HCT116 (cell line): ENCODE data around the gene ANO3. TPM values are rescaled to one million over a fixed set of nuclear protein-coding genes. Genes with fewer than 3 reads are reported as not detected.

Source experiments
- ATAC-seq: fragments of 200-7000 bp; cut with Tn5 transposase; 2 replicates; pipeline ENCODE4 v1.9.1; 2020; ENCODE audit warnings: mild to moderate bottlenecking, moderate library complexity
- BruUV-seq: library from RNA; stranded (reverse); fragments of 400-500 nt; replicated peaks from 2 replicates; lab custom pipeline; 2021; lab: Mats Ljungman, UMichigan
- CTCF ChIA-PET: fragments of 300-600 bp; sonication (Branson Sonifier 250); formaldehyde crosslinking; loops from one replicate; lab custom pipeline; 2021; ENCODE audit warnings: antibody characterized with exemption; lab: Charles Lee
- POLR2A ChIA-PET: fragments of 300-600, 350-600 bp; sonication (Branson Sonifier 250); formaldehyde crosslinking; loops from one replicate; lab custom pipeline; 2021; ENCODE audit warnings: antibody characterized with exemption; lab: Charles Lee
- RAD21 ChIA-PET, 2 experiments: fragments of 300-600 bp; sonication (Branson Sonifier 250); formaldehyde crosslinking; loops; one replicate each; lab custom pipeline; 2023; ENCODE audit warnings: low total read pairs in 2 of 2; ENCODE audit not compliant: uncharacterized antibody in 2 of 2, unreplicated experiment in 2 of 2, low non-redundant PET in 1 of 2; lab: Charles Lee
- DNase-seq: peaks from one replicate; pipeline ENCODE4 v3.0.0-alpha.2; 2010; ENCODE audit warnings: low read depth, low spot score
- H2AFZ ChIP-seq: fragments of 200-600 bp; shearing (Covaris generic), sonication (generic); 2 replicates; pipeline ENCODE4 v1.6.1; 2017; ENCODE audit warnings: low read depth, mixed run types, mixed read lengths, antibody characterized with exemption, low read length; ENCODE audit not compliant: poor library complexity, severe bottlenecking
- H3K27ac ChIP-seq: 2 replicates; pipeline ENCODE4 v1.5.1; 2012; ENCODE audit warnings: low read depth, low read length
- H3K27me3 ChIP-seq: fragments of 200-600 bp; sonication (generic); 2 replicates; pipeline ENCODE4 v1.6.1; 2016; ENCODE audit warnings: mixed run types, low read length, mixed read lengths; ENCODE audit not compliant: insufficient read depth
- H3K36me3 ChIP-seq, 2 experiments: fragments of 200-500 bp in 1 of 2; fragments of 200-600 bp in 1 of 2; sonication (Bioruptor generic) in 1 of 2; sonication (generic) in 1 of 2; 2 replicates each; pipeline versions ENCODE4 v1.5.1 to v1.6.1; 2014 to 2016; ENCODE audit warnings: low read length in 2 of 2, inconsistent platforms in 1 of 2, mixed read lengths in 1 of 2, mixed run types in 1 of 2; ENCODE audit not compliant: insufficient read depth in 2 of 2, control insufficient read depth in 1 of 2
- H3K4me1 ChIP-seq, 2 experiments: fragments of 200-600 bp in 1 of 2; sonication (generic) in 1 of 2; 2 replicates each; pipeline versions ENCODE4 v1.5.1 to v1.6.1; 2012 to 2017; ENCODE audit warnings: low read length in 2 of 2, inconsistent platforms in 1 of 2, mild to moderate bottlenecking in 1 of 2, mixed read lengths in 1 of 2, mixed run types in 1 of 2, moderate library complexity in 1 of 2; ENCODE audit not compliant: insufficient read depth in 2 of 2, control insufficient read depth in 1 of 2
- H3K4me2 ChIP-seq: fragments of 200-600 bp; sonication (generic); 2 replicates; pipeline ENCODE4 v1.6.1; 2017; ENCODE audit warnings: mixed run types, low read length, mixed read lengths
- H3K4me3 ChIP-seq, 2 experiments: fragments of 200-600 bp in 1 of 2; sonication (generic) in 1 of 2; replicated peaks in 1 of 2; 2 replicates each; pipeline ENCODE4 v1.5.1; 2011 to 2016; ENCODE audit warnings: low read length in 2 of 2, control low read depth in 1 of 2, low read depth in 1 of 2, mild to moderate bottlenecking in 1 of 2, mixed read lengths in 1 of 2, mixed run types in 1 of 2
- H3K79me2 ChIP-seq: fragments of 200-600 bp; sonication (generic); 2 replicates; pipeline ENCODE4 v1.6.1; 2017; ENCODE audit warnings: mild to moderate bottlenecking, mixed run types, low read length, moderate library complexity, mixed read lengths; ENCODE audit not compliant: insufficient read depth
- H3K9ac ChIP-seq: fragments of 200-600 bp; sonication (generic); 2 replicates; pipeline ENCODE4 v1.6.1; 2016; ENCODE audit warnings: low read length, mixed read lengths
- H3K9me2 ChIP-seq: fragments of 200-600 bp; sonication (generic), shearing (Covaris generic); 2 replicates; pipeline ENCODE4 v1.6.1; 2017; ENCODE audit warnings: mixed run types, mild to moderate bottlenecking, moderate library complexity; ENCODE audit not compliant: insufficient read depth
- H3K9me3 ChIP-seq, 2 experiments: fragments of 200-500 bp in 1 of 2; fragments of 200-600 bp in 1 of 2; sonication (Bioruptor generic) in 1 of 2; sonication (generic) in 1 of 2; 2 replicates each; pipeline ENCODE4 v1.6.1; 2014 to 2017; ENCODE audit warnings: low read length in 2 of 2, mixed read lengths in 2 of 2, inconsistent platforms in 1 of 2, low read depth in 1 of 2, mild to moderate bottlenecking in 1 of 2, mixed run types in 1 of 2, moderate library complexity in 1 of 2; ENCODE audit not compliant: control insufficient read depth in 1 of 2, insufficient read depth in 1 of 2
- H4K20me1 ChIP-seq: fragments of 200-600 bp; sonication (generic), shearing (Covaris generic); 2 replicates; pipeline ENCODE4 v1.6.1; 2017; ENCODE audit warnings: mixed run types, mild to moderate bottlenecking, moderate library complexity; ENCODE audit not compliant: insufficient read depth
- ATF3 ChIP-seq: IDR thresholded peaks from 2 replicates; pipeline ENCODE4 v1.6.1; 2012
- CBX3 ChIP-seq: IDR thresholded peaks from 2 replicates; pipeline ENCODE4 v1.6.1; 2012; ENCODE audit warnings: low read depth
- CEBPB ChIP-seq: IDR thresholded peaks from 2 replicates; pipeline ENCODE4 v1.6.1; 2012; ENCODE audit warnings: low read depth
- CTCF ChIP-seq, 3 experiments: fragments of 200-600 bp in 1 of 3; sonication (generic) in 1 of 3; IDR thresholded peaks in 2 of 3; conservative IDR thresholded peaks in 1 of 3; 2 replicates each; pipeline ENCODE4 v1.5.1; 2012 to 2017; ENCODE audit warnings: low read depth in 2 of 3, low read length in 2 of 3, antibody characterized with exemption in 1 of 3, borderline replicate concordance in 1 of 3, control low read depth in 1 of 3, mild to moderate bottlenecking in 1 of 3, mixed read lengths in 1 of 3, mixed run types in 1 of 3, moderate library complexity in 1 of 3; ENCODE audit not compliant: insufficient read depth in 1 of 3
- EGR1 ChIP-seq: IDR thresholded peaks from 2 replicates; pipeline ENCODE4 v1.6.1; 2012; ENCODE audit warnings: low read depth
- ELF1 ChIP-seq: IDR thresholded peaks from 2 replicates; pipeline ENCODE4 v1.6.1; 2012; ENCODE audit warnings: low read depth, borderline replicate concordance
- EZH2 ChIP-seq: fragments of 200-600 bp; sonication (generic); IDR thresholded peaks from 2 replicates; pipeline ENCODE4 v1.6.1; 2017; ENCODE audit warnings: antibody characterized with exemption, mixed run types
- EZH2phosphoT487 ChIP-seq: fragments of 200-600 bp; IDR thresholded peaks from 2 replicates; pipeline ENCODE4 v1.6.1; 2018; ENCODE audit warnings: antibody characterized with exemption, borderline replicate concordance
- FOSL1 ChIP-seq: IDR thresholded peaks from 2 replicates; pipeline ENCODE4 v1.6.1; 2012; ENCODE audit warnings: low read depth
- MAX ChIP-seq: IDR thresholded peaks from 2 replicates; pipeline ENCODE4 v1.6.1; 2012
- POLR2A ChIP-seq: IDR thresholded peaks from 2 replicates; pipeline ENCODE4 v1.7.0; 2011; ENCODE audit warnings: borderline replicate concordance; ENCODE audit not compliant: insufficient read depth, insufficient read length; ENCODE audit errors: extremely low read depth
- POLR2AphosphoS5 ChIP-seq: IDR thresholded peaks from 2 replicates; pipeline ENCODE4 v1.6.1; 2011; ENCODE audit warnings: mild to moderate bottlenecking, low read depth, low read length, moderate library complexity
- RAD21 ChIP-seq: IDR thresholded peaks from 2 replicates; pipeline ENCODE4 v1.6.1; 2012; ENCODE audit warnings: low read depth, mild to moderate bottlenecking
- REST ChIP-seq: IDR thresholded peaks from 2 replicates; pipeline ENCODE4 v1.6.1; 2012; ENCODE audit warnings: low read depth
- SP1 ChIP-seq: IDR thresholded peaks from 2 replicates; pipeline ENCODE4 v1.6.1; 2012; ENCODE audit warnings: low read depth
- SRF ChIP-seq: IDR thresholded peaks from 2 replicates; pipeline ENCODE4 v1.6.1; 2012; ENCODE audit warnings: low read depth
- TCF7L2 ChIP-seq: IDR thresholded peaks from 2 replicates; pipeline ENCODE4 v1.7.0; 2011; ENCODE audit warnings: borderline replicate concordance, inconsistent platforms; ENCODE audit not compliant: insufficient read depth, insufficient read length; ENCODE audit errors: extremely low read depth
- YY1 ChIP-seq: IDR thresholded peaks from 2 replicates; pipeline ENCODE4 v1.6.1; 2011; ENCODE audit warnings: low read length, low read depth, moderate library complexity, mild to moderate bottlenecking; ENCODE audit not compliant: insufficient replicate concordance; ENCODE audit errors: extremely low read depth
- ZNF274 ChIP-seq: fragments of 200-500 bp; sonication (Bioruptor generic); IDR thresholded peaks from 2 replicates; pipeline ENCODE4 v1.6.1; 2014; ENCODE audit warnings: mild to moderate bottlenecking, low read depth, low read length, inconsistent platforms
- intact Hi-C: fragments of 100-400 bp; cut with micrococcal nuclease; formaldehyde crosslinking; loops from 2 replicates; pipeline ENCODE4 v1.10.0; 2022
- total RNA-seq: library from RNA; stranded (reverse); gene quantifications from one replicate; pipeline ENCODE4 v1.2.1, GENCODE V29; 2021; ENCODE audit not compliant: unreplicated experiment

ANO3 gene
- total RNA-seq, 1 experiment from 2014 or later = not detected

- ChIA-PET CTCF (no interaction called here), POLR2A (no interaction called here), RAD21 (no interaction called here)
- Histone ChIP-seq H3K9ac (no peak overlapping the region), H3K27ac (no peak overlapping the region), H3K9me2 (no peaks in the 10 kb centered on the region), H3K4me1 (no peaks in the 10 kb centered on the region), H3K9me3 (peaks cover 5 to 14% of the 10 kb centered on the region in 2 experiments; a peak in 3 of 4 replicates), H3K36me3 (no peaks in the 10 kb centered on the region), H2AFZ (no peak overlapping the region), H3K4me3 (no peak overlapping the region), H3K4me2 (no peak overlapping the region), H3K79me2 (no peaks in the 10 kb centered on the region), H3K27me3 (no peaks in the 10 kb centered on the region), H4K20me1 (no peaks in the 10 kb centered on the region)
- TF ChIP-seq EZH2phosphoT487 (no peak), RAD21 (no peak), EGR1 (no peak), POLR2A (no peak), YY1 (no peak), MAX (no peak), CBX3 (no peak), SP1 (no peak), ATF3 (no peak), ELF1 (no peak), REST (no peak), ZNF274 (no peak), EZH2 (no peak), CTCF (IDR thresholded peaks at IDR 0.05 in 2 of 3, conservative IDR thresholded peaks at IDR 0.05 in 1 of 3; ENCODE audit: borderline replicate concordance in 1 of 3, insufficient read depth in 1 of 3, low read depth in 2 of 3, low read length in 2 of 3) (no peak), SRF (no peak), POLR2AphosphoS5 (no peak), FOSL1 (no peak), CEBPB (no peak), TCF7L2 (no peak)
- BruUV-seq = no TSS peak
- intact Hi-C loops = no loop called here
- ATAC-seq = no peak
- no peak for DNase-seq
Observed at GRCh38 chr11:26359055-26359454, 27.1 kb downstream of the ANO3 start.
